Suprapubic skin (tissue), 4 donors: ENCODE data around the gene GPC5. TPM values are rescaled to one million over a fixed set of nuclear protein-coding genes. Genes with fewer than 3 reads are reported as not detected.

ENCODE experiments used
- DNase-seq, 2 donors: peaks; one replicate each; pipeline ENCODE4 v3.0.0-alpha.2; 2019; ENCODE audit warnings: low spot score in 2 of 2
- H3K27ac ChIP-seq: fragments of 200-600 bp; sonication (generic); one replicate; pipeline ENCODE4 v1.5.1; 2019
- H3K27me3 ChIP-seq: fragments of 200-600 bp; sonication (generic); one replicate; pipeline ENCODE4 v1.5.1; 2019
- H3K36me3 ChIP-seq: fragments of 200-600 bp; sonication (generic); one replicate; pipeline ENCODE4 v1.5.1; 2019
- H3K4me1 ChIP-seq: fragments of 200-600 bp; sonication (generic); one replicate; pipeline ENCODE4 v1.5.1; 2019
- H3K4me3 ChIP-seq: fragments of 200-600 bp; sonication (generic); one replicate; pipeline ENCODE4 v1.5.1; 2019; ENCODE audit warnings: mild to moderate bottlenecking
- H3K9me3 ChIP-seq: fragments of 200-600 bp; sonication (generic); one replicate; pipeline ENCODE4 v1.5.1; 2019
- CTCF ChIP-seq, 2 donors: fragments of 200-600 bp in 1 of 2; fragments of 450-650 bp in 1 of 2; sonication (generic) in 1 of 2; IDR thresholded peaks; one replicate each; pipeline ENCODE4 v1.5.1; 2016 to 2019; ENCODE audit warnings: antibody characterized with exemption in 2 of 2, mild to moderate bottlenecking in 1 of 2, moderate library complexity in 1 of 2
- EP300 ChIP-seq: sonication (generic); formaldehyde crosslinking; IDR thresholded peaks from one replicate; pipeline ENCODE4 v1.6.1; 2017; ENCODE audit warnings: antibody characterized with exemption
- POLR2A ChIP-seq, 2 donors: fragments of 450-650 bp; IDR thresholded peaks; one replicate each; pipeline ENCODE4 v1.6.1; 2017; ENCODE audit warnings: antibody characterized with exemption in 2 of 2, mild to moderate bottlenecking in 2 of 2, moderate library complexity in 2 of 2
- POLR2AphosphoS5 ChIP-seq, 3 donors: sonication (generic); formaldehyde crosslinking; IDR thresholded peaks; one replicate each; pipeline ENCODE4 v1.6.1; 2017; ENCODE audit warnings: antibody characterized with exemption in 3 of 3
- WGBS: methylation state at CpG from one replicate; pipeline ENCODE4 v1.1.5; 2018; 5-methylcytosine and 5-hydroxymethylcytosine counted together
- total RNA-seq, 4 donors: library from RNA; depleted of rRNA; stranded (reverse); fragments of >200 nt; gene quantifications; one replicate each; pipeline ENCODE4 v1.1.0, GENCODE V29; 2016

GPC5 gene
- total RNA-seq, 4 donors from 2014 or later = 0.55 TPM; not detected in 3

DNA sequence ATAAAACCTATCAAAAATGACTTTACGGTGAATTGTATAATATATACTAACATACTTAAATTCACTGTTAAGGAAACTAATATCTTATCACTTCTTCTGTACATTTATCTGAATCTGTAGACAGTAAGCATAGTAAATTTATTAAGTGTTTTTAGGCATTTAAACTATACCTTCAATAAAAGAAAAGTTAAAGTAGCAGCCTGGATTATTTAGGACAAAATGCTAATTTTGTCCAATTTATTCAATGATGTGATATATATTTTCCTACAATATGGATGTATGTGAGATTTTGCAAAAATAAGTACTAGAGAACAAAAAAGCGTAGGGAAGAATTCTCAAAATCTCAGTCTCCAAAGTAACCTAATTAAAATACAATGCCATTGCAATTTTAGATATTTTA is 299.9 kb downstream of the GPC5 start:
- 94% methylated on average over 2 of the region's 2 CpGs for WGBS

GRCh38 chr13:91698767-91699166 is 300.3 kb downstream of the GPC5 start:
- Histone ChIP-seq H3K27me3 (no peaks in the 10 kb centered on the region), H3K27ac (no peak overlapping the region), H3K36me3 (no peaks in the 10 kb centered on the region), H3K9me3 (no peaks in the 10 kb centered on the region), H3K4me1 (no peaks in the 10 kb centered on the region), H3K4me3 (no peak overlapping the region)
- TF ChIP-seq POLR2A (IDR thresholded peaks at IDR 0.05) (no peak), CTCF (IDR thresholded peaks at IDR 0.05) (no peak), EP300 (no peak), POLR2AphosphoS5 (IDR thresholded peaks at IDR 0.05) (no peak)
- 91% methylated on average over 3 of the region's 3 CpGs for WGBS
- DNase-seq = no peak

More for the DNA sequence above, 299.9 kb downstream of the GPC5 start:
- Histone ChIP-seq H3K36me3 (no peaks in the 10 kb centered on the region), H3K27ac (no peak overlapping the region), H3K4me3 (no peak overlapping the region), H3K9me3 (no peaks in the 10 kb centered on the region), H3K4me1 (no peaks in the 10 kb centered on the region), H3K27me3 (no peaks in the 10 kb centered on the region)
- no peak for DNase-seq
- no peak for TF ChIP-seq POLR2AphosphoS5 (IDR thresholded peaks at IDR 0.05)

GRCh38 chr13:91699863-91700262 is 301.4 kb downstream of the GPC5 start:
- H3K9me3 ChIP-seq = no peaks in the 10 kb centered on the region
- TF ChIP-seq POLR2A (IDR thresholded peaks at IDR 0.05) (no peak), EP300 (no peak), CTCF (IDR thresholded peaks at IDR 0.05) (no peak), POLR2AphosphoS5 (IDR thresholded peaks at IDR 0.05) (no peak)
- DNase-seq = no peak
- H3K4me1 ChIP-seq = no peaks in the 10 kb centered on the region
- H3K27me3 ChIP-seq = no peaks in the 10 kb centered on the region
- no peak overlapping the region for H3K27ac ChIP-seq
- no peak overlapping the region for H3K4me3 ChIP-seq
- no peaks in the 10 kb centered on the region for H3K36me3 ChIP-seq

GRCh38 chr13:91701975-91702374 is 303.6 kb downstream of the GPC5 start:
- H3K27me3 ChIP-seq = no peaks in the 10 kb centered on the region
- no peaks in the 10 kb centered on the region for H3K4me1 ChIP-seq
- H3K27ac ChIP-seq = no peak overlapping the region
- no peaks in the 10 kb centered on the region for H3K9me3 ChIP-seq
- no peak for DNase-seq
- H3K36me3 ChIP-seq = no peaks in the 10 kb centered on the region
- no peak for TF ChIP-seq POLR2AphosphoS5 (IDR thresholded peaks at IDR 0.05)
- no peak for TF ChIP-seq EP300
- no peak for TF ChIP-seq CTCF (IDR thresholded peaks at IDR 0.05)
- no peak for TF ChIP-seq POLR2A (IDR thresholded peaks at IDR 0.05)
- no peak overlapping the region for H3K4me3 ChIP-seq

DNA sequence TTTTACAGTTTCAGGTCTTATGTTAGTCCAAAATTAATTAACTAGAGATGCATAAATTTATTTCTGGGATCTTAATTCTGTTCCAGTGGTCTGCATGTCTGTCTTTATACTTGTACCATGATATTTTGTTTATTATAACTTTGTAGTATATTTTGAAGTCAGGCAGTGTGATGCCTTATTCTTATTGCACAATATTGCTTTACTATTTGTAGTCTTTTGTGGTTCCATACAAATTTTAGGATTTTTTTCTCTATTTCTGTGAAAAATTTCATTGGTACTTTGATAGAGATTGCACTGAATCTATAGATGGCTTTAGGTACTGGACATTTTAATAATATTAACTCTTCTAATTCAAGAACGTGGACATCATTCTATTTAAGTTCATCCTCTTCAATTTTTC is 304.0 kb downstream of the GPC5 start:
- no peak overlapping the region for H3K27ac ChIP-seq
- DNase-seq = no peak
- no peaks in the 10 kb centered on the region for H3K9me3 ChIP-seq
- no peaks in the 10 kb centered on the region for H3K27me3 ChIP-seq
- no peaks in the 10 kb centered on the region for H3K4me1 ChIP-seq
- no peaks in the 10 kb centered on the region for H3K36me3 ChIP-seq
- H3K4me3 ChIP-seq = no peak overlapping the region
- WGBS = 70% methylated on average over 1 of the region's 1 CpG
- TF ChIP-seq CTCF (IDR thresholded peaks at IDR 0.05) = no peak
- no peak for TF ChIP-seq EP300
- no peak for TF ChIP-seq POLR2AphosphoS5 (IDR thresholded peaks at IDR 0.05)
- TF ChIP-seq POLR2A (IDR thresholded peaks at IDR 0.05) = no peak

- no peak for DNase-seq
- no peaks in the 10 kb centered on the region for H3K27me3 ChIP-seq
- no peaks in the 10 kb centered on the region for H3K9me3 ChIP-seq
- H3K4me3 ChIP-seq = no peak overlapping the region
- H3K4me1 ChIP-seq = no peaks in the 10 kb centered on the region
- no peaks in the 10 kb centered on the region for H3K36me3 ChIP-seq
- TF ChIP-seq CTCF (IDR thresholded peaks at IDR 0.05) (no peak), POLR2A (IDR thresholded peaks at IDR 0.05) (no peak), EP300 (no peak), POLR2AphosphoS5 (IDR thresholded peaks at IDR 0.05) (no peak)
- WGBS = 98% methylated on average over 3 of the region's 3 CpGs
- no peak overlapping the region for H3K27ac ChIP-seq
Observed at GRCh38 chr13:91704398-91704797, 306.0 kb downstream of the GPC5 start.
